Liver (tissue), 10 donors: Measurements from ENCODE around the gene MESD. TPM values are rescaled to one million over a fixed set of nuclear protein-coding genes. Genes with fewer than 3 reads are reported as not detected.

Source experiments
- DNase-seq: peaks from one replicate; pipeline ENCODE4 v3.0.0-alpha.2; 2017; ENCODE audit warnings: low spot score
- H3K27ac ChIP-seq, 2 donors: one replicate each; pipeline ENCODE4 v1.7.0; 2013; ENCODE audit warnings: inconsistent platforms in 2 of 2, low read length in 2 of 2, control low read depth in 1 of 2, low read depth in 1 of 2, mild to moderate bottlenecking in 1 of 2
- H3K27me3 ChIP-seq, 4 donors: one replicate each; pipeline versions ENCODE4 v1.6.1 to v1.7.0; 2013; ENCODE audit warnings: low read length in 3 of 4, inconsistent platforms in 1 of 4, mild to moderate bottlenecking in 1 of 4, moderate library complexity in 1 of 4; ENCODE audit not compliant: control insufficient read depth in 4 of 4, insufficient read depth in 4 of 4
- H3K36me3 ChIP-seq, 4 donors: one replicate each; pipeline versions ENCODE4 v1.6.1 to v1.7.0; 2013; ENCODE audit warnings: low read length in 3 of 4, mild to moderate bottlenecking in 3 of 4, low read depth in 1 of 4, moderate library complexity in 1 of 4; ENCODE audit not compliant: control insufficient read depth in 4 of 4, insufficient read depth in 3 of 4
- H3K4me1 ChIP-seq, 4 donors: one replicate each; pipeline versions ENCODE4 v1.6.1 to v1.7.0; 2013; ENCODE audit warnings: low read length in 3 of 4, mild to moderate bottlenecking in 3 of 4, moderate library complexity in 1 of 4; ENCODE audit not compliant: control insufficient read depth in 4 of 4, insufficient read depth in 4 of 4
- H3K4me3 ChIP-seq, 3 donors: one replicate each; pipeline versions ENCODE4 v1.6.1 to v1.7.0; 2013; ENCODE audit warnings: low read length in 3 of 3, control low read depth in 1 of 3, low read depth in 1 of 3, mild to moderate bottlenecking in 1 of 3
- H3K9ac ChIP-seq, 2 donors: one replicate each; pipeline ENCODE4 v1.7.0; 2013; ENCODE audit warnings: low read length in 2 of 2, mild to moderate bottlenecking in 2 of 2, moderate library complexity in 2 of 2, control low read depth in 1 of 2, low read depth in 1 of 2
- H3K9me3 ChIP-seq, 4 donors: one replicate each; pipeline versions ENCODE4 v1.6.1 to v1.7.0; 2013; ENCODE audit warnings: low read length in 3 of 4; ENCODE audit not compliant: control insufficient read depth in 4 of 4
- EGR1 ChIP-seq, 2 donors: IDR thresholded peaks; 2 replicates each; pipeline ENCODE4 v1.6.1; 2016 to 2018; ENCODE audit warnings: antibody characterized with exemption in 2 of 2, low read depth in 2 of 2
- FOXA1 ChIP-seq: IDR thresholded peaks from 2 replicates; pipeline ENCODE4 v1.6.1; 2016; ENCODE audit warnings: antibody characterized with exemption
- FOXA2 ChIP-seq: IDR thresholded peaks from 2 replicates; pipeline ENCODE4 v1.6.1; 2016; ENCODE audit warnings: antibody characterized with exemption
- GABPA ChIP-seq, 2 donors: IDR thresholded peaks in 1 of 2; conservative IDR thresholded peaks in 1 of 2; 2 replicates each; pipeline ENCODE4 v1.6.1; 2016; ENCODE audit warnings: antibody characterized with exemption in 2 of 2, mild to moderate bottlenecking in 1 of 2, moderate library complexity in 1 of 2
- HNF4A ChIP-seq, 2 donors: conservative IDR thresholded peaks; 2 replicates each; pipeline ENCODE4 v1.6.1; 2016; ENCODE audit warnings: antibody characterized with exemption in 2 of 2, mild to moderate bottlenecking in 2 of 2
- HNF4G ChIP-seq: IDR thresholded peaks from 2 replicates; pipeline ENCODE4 v1.6.1; 2016; ENCODE audit warnings: antibody characterized with exemption
- NR2F2 ChIP-seq: IDR thresholded peaks from 2 replicates; pipeline ENCODE4 v1.6.1; 2016; ENCODE audit warnings: antibody characterized with exemption
- RAD21 ChIP-seq, 2 donors: IDR thresholded peaks; 2 replicates each; pipeline ENCODE4 v1.6.1; 2016; ENCODE audit warnings: antibody characterized with exemption in 2 of 2, mild to moderate bottlenecking in 2 of 2
- RXRA ChIP-seq, 2 donors: IDR thresholded peaks; 2 replicates each; pipeline ENCODE4 v1.6.1; 2017 to 2018; ENCODE audit warnings: antibody characterized with exemption in 2 of 2, mild to moderate bottlenecking in 1 of 2
- TAF1 ChIP-seq: conservative IDR thresholded peaks from 2 replicates; pipeline ENCODE4 v1.6.1; 2016; ENCODE audit warnings: antibody characterized with exemption, mild to moderate bottlenecking
- YY1 ChIP-seq: IDR thresholded peaks from 2 replicates; pipeline ENCODE4 v1.6.1; 2016; ENCODE audit warnings: antibody characterized with exemption, mild to moderate bottlenecking
- WGBS: extraction: QIAGEN DNeasy Blood & Tissue Kit; methylation state at CpG from one replicate; pipeline ENCODE4 v1.1.7; 2013; 5-methylcytosine and 5-hydroxymethylcytosine counted together
- polyA plus RNA-seq, 2 donors: library from polyadenylated mRNA; stranded (reverse) in 1 of 2; unstranded in 1 of 2; fragments of 200-250 nt in 1 of 2; fragments of >200 nt in 1 of 2; fragmentation: Nextera tagmentation in 1 of 2; extraction: Ambion mirVana in 1 of 2; gene quantifications; one replicate each; pipeline versions ENCODE4 v1.2.1 to v1.2.3, GENCODE V29; 2013 to 2015
- small RNA-seq: library from RNA; depleted of rRNA; stranded (forward); fragments of <200 nt; gene quantifications from one replicate; pipeline ENCODE3, GENCODE V24; 2014
- total RNA-seq, 2 donors: library from RNA; depleted of rRNA; stranded (reverse); fragments of >200 nt; gene quantifications; one replicate each; pipeline ENCODE4 v1.2.3, GENCODE V29; 2014
- TF ChIP-seq, protein P1 (sequence below): IDR thresholded peaks from 2 replicates; pipeline ENCODE4 v1.6.1; 2016; ENCODE audit warnings: antibody characterized with exemption
- TF ChIP-seq, protein P2 (sequence below): IDR thresholded peaks from 2 replicates; pipeline ENCODE4 v1.6.1; 2016; ENCODE audit warnings: antibody characterized with exemption, mild to moderate bottlenecking
- TF ChIP-seq, protein P3 (sequence below): fragments of 150-350 bp; IDR thresholded peaks from 2 replicates; pipeline ENCODE4 v1.5.1; 2017; ENCODE audit warnings: improper control_type of control experiment, low read depth, low read length; ENCODE audit not compliant: missing input control
- TF ChIP-seq, protein P4 (sequence below): IDR thresholded peaks from 2 replicates; pipeline ENCODE4 v1.6.1; 2016; ENCODE audit warnings: antibody characterized with exemption
- TF ChIP-seq, protein P5 (sequence below): IDR thresholded peaks from 2 replicates; pipeline ENCODE4 v1.6.1; 2016; ENCODE audit warnings: antibody characterized with exemption
- donor health status: healthy.
- donor health status: healthy.
- donor health status: healthy.
- donor health status: healthy.
- donor health status: healthy.

Gene MESD
- total and polyA plus RNA-seq, 4 donors = 15.3 to 24.0 (median 17.0) TPM

DNA sequence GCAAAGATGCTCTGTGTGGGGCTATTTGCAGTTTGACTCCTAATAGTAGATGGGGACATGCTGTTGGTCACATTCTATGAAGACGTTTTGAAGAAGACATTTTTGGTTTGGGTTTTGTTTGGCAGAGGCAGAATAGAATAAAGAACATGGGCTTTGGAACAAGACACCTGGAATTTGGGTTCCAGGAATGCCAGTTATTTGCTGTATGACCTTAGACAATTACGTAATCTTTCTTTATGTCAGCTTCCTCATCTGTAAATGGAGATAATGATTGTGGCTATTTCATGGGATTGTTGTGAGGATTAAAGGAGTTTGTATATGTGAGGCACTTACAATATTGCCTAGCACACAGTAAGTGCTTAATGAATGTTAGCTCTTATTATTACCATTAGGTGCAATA is 91.6 kb downstream of the MESD start:
- peaks cover 0 to 1% (median 0%) of the 10 kb centered on the region in 4 donors for H3K9me3 ChIP-seq
- DNase-seq = no peak
- TF ChIP-seq HNF4G = no peak
- no peak for TF ChIP-seq RXRA (IDR thresholded peaks at IDR 0.05)
- no peak for TF ChIP-seq TAF1
- TF ChIP-seq HNF4A (conservative IDR thresholded peaks at IDR 0.05) = no peak
- no peak for TF ChIP-seq YY1
- TF ChIP-seq EGR1 (IDR thresholded peaks at IDR 0.05; ENCODE audit: low read depth in 2 of 2) = no peak
- TF ChIP-seq, protein P1, sequence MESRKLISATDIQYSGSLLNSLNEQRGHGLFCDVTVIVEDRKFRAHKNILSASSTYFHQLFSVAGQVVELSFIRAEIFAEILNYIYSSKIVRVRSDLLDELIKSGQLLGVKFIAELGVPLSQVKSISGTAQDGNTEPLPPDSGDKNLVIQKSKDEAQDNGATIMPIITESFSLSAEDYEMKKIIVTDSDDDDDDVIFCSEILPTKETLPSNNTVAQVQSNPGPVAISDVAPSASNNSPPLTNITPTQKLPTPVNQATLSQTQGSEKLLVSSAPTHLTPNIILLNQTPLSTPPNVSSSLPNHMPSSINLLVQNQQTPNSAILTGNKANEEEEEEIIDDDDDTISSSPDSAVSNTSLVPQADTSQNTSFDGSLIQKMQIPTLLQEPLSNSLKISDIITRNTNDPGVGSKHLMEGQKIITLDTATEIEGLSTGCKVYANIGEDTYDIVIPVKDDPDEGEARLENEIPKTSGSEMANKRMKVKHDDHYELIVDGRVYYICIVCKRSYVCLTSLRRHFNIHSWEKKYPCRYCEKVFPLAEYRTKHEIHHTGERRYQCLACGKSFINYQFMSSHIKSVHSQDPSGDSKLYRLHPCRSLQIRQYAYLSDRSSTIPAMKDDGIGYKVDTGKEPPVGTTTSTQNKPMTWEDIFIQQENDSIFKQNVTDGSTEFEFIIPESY = no peak
- TF ChIP-seq, protein P2, sequence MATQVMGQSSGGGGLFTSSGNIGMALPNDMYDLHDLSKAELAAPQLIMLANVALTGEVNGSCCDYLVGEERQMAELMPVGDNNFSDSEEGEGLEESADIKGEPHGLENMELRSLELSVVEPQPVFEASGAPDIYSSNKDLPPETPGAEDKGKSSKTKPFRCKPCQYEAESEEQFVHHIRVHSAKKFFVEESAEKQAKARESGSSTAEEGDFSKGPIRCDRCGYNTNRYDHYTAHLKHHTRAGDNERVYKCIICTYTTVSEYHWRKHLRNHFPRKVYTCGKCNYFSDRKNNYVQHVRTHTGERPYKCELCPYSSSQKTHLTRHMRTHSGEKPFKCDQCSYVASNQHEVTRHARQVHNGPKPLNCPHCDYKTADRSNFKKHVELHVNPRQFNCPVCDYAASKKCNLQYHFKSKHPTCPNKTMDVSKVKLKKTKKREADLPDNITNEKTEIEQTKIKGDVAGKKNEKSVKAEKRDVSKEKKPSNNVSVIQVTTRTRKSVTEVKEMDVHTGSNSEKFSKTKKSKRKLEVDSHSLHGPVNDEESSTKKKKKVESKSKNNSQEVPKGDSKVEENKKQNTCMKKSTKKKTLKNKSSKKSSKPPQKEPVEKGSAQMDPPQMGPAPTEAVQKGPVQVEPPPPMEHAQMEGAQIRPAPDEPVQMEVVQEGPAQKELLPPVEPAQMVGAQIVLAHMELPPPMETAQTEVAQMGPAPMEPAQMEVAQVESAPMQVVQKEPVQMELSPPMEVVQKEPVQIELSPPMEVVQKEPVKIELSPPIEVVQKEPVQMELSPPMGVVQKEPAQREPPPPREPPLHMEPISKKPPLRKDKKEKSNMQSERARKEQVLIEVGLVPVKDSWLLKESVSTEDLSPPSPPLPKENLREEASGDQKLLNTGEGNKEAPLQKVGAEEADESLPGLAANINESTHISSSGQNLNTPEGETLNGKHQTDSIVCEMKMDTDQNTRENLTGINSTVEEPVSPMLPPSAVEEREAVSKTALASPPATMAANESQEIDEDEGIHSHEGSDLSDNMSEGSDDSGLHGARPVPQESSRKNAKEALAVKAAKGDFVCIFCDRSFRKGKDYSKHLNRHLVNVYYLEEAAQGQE = no peak
- no peak for TF ChIP-seq RAD21 (IDR thresholded peaks at IDR 0.05)
- no peak for TF ChIP-seq GABPA (IDR thresholded peaks at IDR 0.05 in 1 of 2, conservative IDR thresholded peaks at IDR 0.05 in 1 of 2)
- no peak for TF ChIP-seq FOXA1
- TF ChIP-seq, protein P3, sequence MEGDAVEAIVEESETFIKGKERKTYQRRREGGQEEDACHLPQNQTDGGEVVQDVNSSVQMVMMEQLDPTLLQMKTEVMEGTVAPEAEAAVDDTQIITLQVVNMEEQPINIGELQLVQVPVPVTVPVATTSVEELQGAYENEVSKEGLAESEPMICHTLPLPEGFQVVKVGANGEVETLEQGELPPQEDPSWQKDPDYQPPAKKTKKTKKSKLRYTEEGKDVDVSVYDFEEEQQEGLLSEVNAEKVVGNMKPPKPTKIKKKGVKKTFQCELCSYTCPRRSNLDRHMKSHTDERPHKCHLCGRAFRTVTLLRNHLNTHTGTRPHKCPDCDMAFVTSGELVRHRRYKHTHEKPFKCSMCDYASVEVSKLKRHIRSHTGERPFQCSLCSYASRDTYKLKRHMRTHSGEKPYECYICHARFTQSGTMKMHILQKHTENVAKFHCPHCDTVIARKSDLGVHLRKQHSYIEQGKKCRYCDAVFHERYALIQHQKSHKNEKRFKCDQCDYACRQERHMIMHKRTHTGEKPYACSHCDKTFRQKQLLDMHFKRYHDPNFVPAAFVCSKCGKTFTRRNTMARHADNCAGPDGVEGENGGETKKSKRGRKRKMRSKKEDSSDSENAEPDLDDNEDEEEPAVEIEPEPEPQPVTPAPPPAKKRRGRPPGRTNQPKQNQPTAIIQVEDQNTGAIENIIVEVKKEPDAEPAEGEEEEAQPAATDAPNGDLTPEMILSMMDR = no peak
- TF ChIP-seq, protein P4, sequence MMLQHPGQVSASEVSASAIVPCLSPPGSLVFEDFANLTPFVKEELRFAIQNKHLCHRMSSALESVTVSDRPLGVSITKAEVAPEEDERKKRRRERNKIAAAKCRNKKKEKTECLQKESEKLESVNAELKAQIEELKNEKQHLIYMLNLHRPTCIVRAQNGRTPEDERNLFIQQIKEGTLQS = no peak
- TF ChIP-seq, protein P5, sequence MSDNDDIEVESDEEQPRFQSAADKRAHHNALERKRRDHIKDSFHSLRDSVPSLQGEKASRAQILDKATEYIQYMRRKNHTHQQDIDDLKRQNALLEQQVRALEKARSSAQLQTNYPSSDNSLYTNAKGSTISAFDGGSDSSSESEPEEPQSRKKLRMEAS = no peak
- no peak for TF ChIP-seq FOXA2
- TF ChIP-seq NR2F2 = no peak
- no peak overlapping the region for H3K27ac ChIP-seq
- H3K4me3 ChIP-seq = no peak overlapping the region
- no peaks in the 10 kb centered on the region for H3K27me3 ChIP-seq
- whole genome bisulfite sequencing = 88% methylated on average over 2 of the region's 2 CpGs
- no peaks in the 10 kb centered on the region for H3K4me1 ChIP-seq
- H3K36me3 ChIP-seq = no peaks in the 10 kb centered on the region
- no peak overlapping the region for H3K9ac ChIP-seq

Small RNAs within 50 kb of the gene (small RNA-seq; reads per million reads assigned to genes)
- gene MIR4514 = not detected

Other genes with a start within 250 kb of the MESD start
- under 1 TPM; under 0.01 to 0.89 TPM for gene CEMIP, start 210.4 kb downstream of the MESD start, total RNA-seq
- gene CEMIP, start 210.4 kb downstream of the MESD start, polyA plus RNA-seq = under 1 TPM; 0.19 to 0.22 TPM
- gene TLNRD1, start 11.1 kb upstream of the MESD start, total RNA-seq = 1 to 10 TPM; 3.5 to 5.8 TPM
- 1 to 10 TPM; 1.1 to 3.0 TPM for gene TLNRD1, start 11.1 kb upstream of the MESD start, polyA plus RNA-seq
- gene CFAP161, start 144.5 kb upstream of the MESD start, total RNA-seq = under 1 TPM; 0.75 to 0.84 TPM
- not detected for gene CFAP161, start 144.5 kb upstream of the MESD start, polyA plus RNA-seq
- 1 to 10 TPM; 4.7 to 6.9 TPM for gene IL16, start 207.1 kb upstream of the MESD start, total RNA-seq
- gene IL16, start 207.1 kb upstream of the MESD start, polyA plus RNA-seq = 1 to 10 TPM; 1.9 to 4.1 TPM